Spinal cord (tissue), 10 donors: Measurements from ENCODE around the gene FOXD1. TPM values are rescaled to one million over a fixed set of nuclear protein-coding genes. Genes with fewer than 3 reads are reported as not detected.
"Not testable (repeated sequence)": the region's sequence is repeated elsewhere in the genome, so short reads cannot be mapped to it uniquely, and the experiment has no call there.

Experiments used
- DNase-seq, 6 donors: peaks; one replicate each; pipeline versions ENCODE4 v3.0.0 to v3.0.0-alpha.2; 2013 to 2015; ENCODE audit warnings: low spot score in 6 of 6, low read depth in 4 of 6
- H3K27ac ChIP-seq: one replicate; pipeline ENCODE4 v1.5.1; 2013; ENCODE audit warnings: low read depth, low read length, control low read depth
- H3K27me3 ChIP-seq: one replicate; pipeline ENCODE4 v1.6.1; 2013; ENCODE audit warnings: low read length; ENCODE audit not compliant: control insufficient read depth, insufficient read depth
- H3K36me3 ChIP-seq: one replicate; pipeline ENCODE4 v1.6.1; 2013; ENCODE audit warnings: low read length; ENCODE audit not compliant: control insufficient read depth, insufficient read depth
- H3K4me1 ChIP-seq: one replicate; pipeline ENCODE4 v1.6.1; 2013; ENCODE audit warnings: low read length; ENCODE audit not compliant: control insufficient read depth, insufficient read depth
- H3K4me3 ChIP-seq: one replicate; pipeline ENCODE4 v1.5.1; 2013; ENCODE audit warnings: low read depth, low read length, control low read depth
- H3K9me3 ChIP-seq: one replicate; pipeline ENCODE4 v1.6.1; 2013; ENCODE audit warnings: low read length; ENCODE audit not compliant: control insufficient read depth, insufficient read depth
- WGBS: methylation state at CpG from one replicate; pipeline ENCODE4 v1.1.5; 2013; ENCODE audit warnings: missing lambda C conversion rate; ENCODE audit not compliant: insufficient coverage; 5-methylcytosine and 5-hydroxymethylcytosine counted together
- polyA plus RNA-seq, 2 donors: library from polyadenylated mRNA; unstranded; fragments of 120-200 nt; gene quantifications; one replicate each; pipeline ENCODE4 v1.2.1, GENCODE V29; 2013; ENCODE audit not compliant: insufficient read length in 2 of 2
- total RNA-seq, 2 donors: library from RNA; depleted of rRNA in 1 of 2; stranded (reverse); fragments of 120-200 nt in 1 of 2; fragments of >200 nt in 1 of 2; gene quantifications; one replicate each; pipeline versions ENCODE4 v1.2.3 to v1.2.4, GENCODE V29; 2013 to 2014
- donor health status: healthy.

The FOXD1 gene
- total and polyA plus RNA-seq, 4 donors = 3.2 to 24.1 (median 6.5) TPM

DNA sequence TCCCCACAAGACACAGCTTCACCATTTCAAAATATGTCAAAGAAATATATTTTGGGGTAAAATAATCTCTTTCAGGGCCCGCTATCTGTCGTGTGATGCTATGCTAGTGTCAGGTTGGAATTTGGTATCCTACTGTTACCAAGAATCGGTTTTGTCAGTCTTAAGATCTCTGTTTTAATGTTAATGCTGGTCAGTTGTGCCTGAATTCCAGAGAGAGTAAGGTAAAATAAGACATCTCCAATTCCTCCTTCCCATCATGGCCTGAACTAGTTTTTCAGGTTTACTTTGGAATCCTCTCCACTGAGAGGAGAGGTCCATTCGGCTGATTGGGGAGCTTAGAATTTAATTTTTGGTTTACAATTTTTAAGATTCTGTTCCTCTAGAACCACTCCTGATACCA lies 39.2 kb upstream of the FOXD1 start:
- 100% methylated on average over 2 of the region's 4 CpGs for WGBS
- DNase-seq = no peak

DNA sequence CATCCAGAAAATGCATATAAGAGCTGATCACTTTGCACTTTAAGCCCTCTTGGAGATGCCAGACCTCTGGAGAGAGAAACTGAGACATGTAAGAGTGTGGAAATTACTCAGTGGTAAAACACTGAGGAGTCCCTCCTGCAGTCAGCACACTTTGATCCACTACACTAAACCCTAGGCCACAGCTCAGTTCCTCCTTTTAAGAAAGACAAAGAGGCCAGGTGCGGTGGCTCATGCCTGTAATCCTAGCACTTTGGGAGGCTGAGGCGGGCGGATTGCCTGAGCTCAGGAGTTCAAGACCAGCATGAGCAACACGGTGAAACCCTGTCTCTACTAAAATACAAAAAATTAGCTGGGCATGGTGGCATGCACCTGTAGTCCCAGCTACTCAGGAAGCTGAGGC lies 38.7 kb upstream of the FOXD1 start:
- H3K27ac ChIP-seq, H3K9me3 ChIP-seq, H3K36me3 ChIP-seq, H3K4me3 ChIP-seq, DNase-seq, H3K27me3 ChIP-seq, H3K4me1 ChIP-seq: not testable (repeated sequence)
- 48% methylated on average over 4 of the region's 4 CpGs for WGBS

More for the DNA sequence above, 39.2 kb upstream of the FOXD1 start:
- H3K27me3 ChIP-seq = no peaks in the 10 kb centered on the region
- no peaks in the 10 kb centered on the region for H3K4me1 ChIP-seq
- no peaks in the 10 kb centered on the region for H3K36me3 ChIP-seq
- H3K27ac ChIP-seq = no peak overlapping the region
- no peaks in the 10 kb centered on the region for H3K9me3 ChIP-seq
- no peak overlapping the region for H3K4me3 ChIP-seq

DNA sequence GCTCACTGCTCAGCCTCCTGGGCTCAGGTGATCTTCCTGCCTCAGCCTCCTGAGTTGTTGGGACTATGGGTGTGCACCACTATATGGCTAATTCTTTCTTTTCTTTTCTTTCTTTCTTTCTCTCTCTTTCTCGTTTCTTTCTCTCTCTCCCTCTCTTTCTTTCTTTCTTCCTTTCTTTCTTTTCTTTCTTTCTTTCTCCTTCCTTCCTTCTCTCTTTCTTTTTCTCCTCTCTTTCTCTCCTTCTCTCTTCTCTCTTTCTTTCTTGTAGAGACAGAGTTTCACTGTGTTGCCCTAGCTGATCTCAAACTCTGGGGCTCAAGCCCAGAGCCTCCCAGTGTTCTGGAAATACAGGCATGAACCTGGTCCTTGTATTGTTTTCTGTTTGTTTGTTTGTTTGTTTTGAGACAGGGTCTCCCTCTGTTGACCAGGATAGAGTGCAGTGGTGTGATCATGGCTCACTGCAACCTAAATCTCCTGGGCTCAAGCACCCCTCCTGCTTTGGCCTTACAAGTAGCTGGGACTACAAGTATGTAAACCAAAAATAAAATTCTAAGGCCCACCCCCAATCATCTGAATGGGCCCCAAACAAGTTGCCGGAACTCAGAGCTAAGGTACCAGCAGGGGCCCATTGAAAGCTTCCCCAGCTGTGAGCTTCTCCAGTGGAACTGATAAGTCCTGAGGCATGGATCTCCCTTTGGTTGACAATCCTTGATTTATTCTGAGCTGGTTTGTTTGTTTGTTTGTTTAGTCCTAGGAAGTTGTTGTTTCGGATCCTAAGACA lies 37.7 kb upstream of the FOXD1 start:
- H3K27me3 ChIP-seq = no peaks in the 10 kb centered on the region
- 43% methylated on average over 2 of the region's 3 CpGs for WGBS
- no peak for DNase-seq

DNA sequence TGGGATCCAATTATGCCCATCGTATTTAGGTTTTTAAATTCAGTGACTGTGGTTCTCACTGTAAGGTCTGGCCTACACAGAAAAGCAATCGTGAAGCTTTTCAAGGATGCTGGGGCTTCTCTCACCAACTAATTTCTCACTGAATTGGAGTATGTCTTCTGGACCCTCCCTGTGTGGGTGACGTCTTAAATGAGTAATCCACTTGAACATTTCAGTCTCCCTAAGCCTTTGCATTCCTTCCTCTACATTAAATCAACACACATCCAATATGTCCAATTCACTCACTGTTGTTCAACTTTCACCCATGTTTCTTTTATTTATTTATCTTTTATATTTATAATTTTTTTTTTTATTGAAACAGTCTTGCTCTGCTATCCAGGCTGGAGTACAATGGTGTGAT lies 37.1 kb upstream of the FOXD1 start:
- Histone ChIP-seq H3K36me3 (no peaks in the 10 kb centered on the region), H3K27me3 (no peaks in the 10 kb centered on the region)

More for the DNA sequence above, 37.7 kb upstream of the FOXD1 start:
- no peak overlapping the region for H3K27ac ChIP-seq
- H3K4me3 ChIP-seq = no peak overlapping the region
- H3K4me1 ChIP-seq = no peaks in the 10 kb centered on the region
- H3K9me3 ChIP-seq = no peaks in the 10 kb centered on the region
- no peaks in the 10 kb centered on the region for H3K36me3 ChIP-seq

DNA sequence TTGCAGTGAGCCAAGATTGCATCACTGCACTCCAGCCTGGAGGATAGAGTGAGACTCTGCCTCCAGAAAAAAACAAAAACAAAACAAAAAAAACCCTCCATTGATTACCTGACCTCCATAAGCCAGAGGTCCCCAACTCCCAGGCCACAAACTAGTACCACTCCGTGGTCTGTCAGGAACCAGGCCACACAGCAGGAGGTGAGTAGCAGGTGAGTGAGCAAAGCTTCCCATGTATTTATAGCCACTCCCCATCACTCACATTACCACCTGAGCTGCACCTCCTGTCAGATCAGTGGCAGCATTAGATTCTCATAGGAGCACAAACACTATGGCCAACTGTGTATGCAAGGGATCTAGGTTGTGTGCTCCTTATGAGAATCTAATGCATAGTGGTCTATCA lies 35.9 kb upstream of the FOXD1 start:
- WGBS = no CpG with 5 or more reads among the region's 1 CpG
- Histone ChIP-seq H3K27me3 (no peaks in the 10 kb centered on the region), H3K27ac (no peak overlapping the region), H3K4me1 (no peaks in the 10 kb centered on the region), H3K4me3 (no peak overlapping the region), H3K36me3 (no peaks in the 10 kb centered on the region), H3K9me3 (no peaks in the 10 kb centered on the region)
- no peak for DNase-seq

More for the DNA sequence above, 37.1 kb upstream of the FOXD1 start:
- Histone ChIP-seq H3K4me3 (no peak overlapping the region), H3K9me3 (no peaks in the 10 kb centered on the region), H3K27ac (no peak overlapping the region), H3K4me1 (no peaks in the 10 kb centered on the region)
- WGBS = 95% methylated on average over 2 of the region's 3 CpGs
- DNase-seq = no peak

DNA sequence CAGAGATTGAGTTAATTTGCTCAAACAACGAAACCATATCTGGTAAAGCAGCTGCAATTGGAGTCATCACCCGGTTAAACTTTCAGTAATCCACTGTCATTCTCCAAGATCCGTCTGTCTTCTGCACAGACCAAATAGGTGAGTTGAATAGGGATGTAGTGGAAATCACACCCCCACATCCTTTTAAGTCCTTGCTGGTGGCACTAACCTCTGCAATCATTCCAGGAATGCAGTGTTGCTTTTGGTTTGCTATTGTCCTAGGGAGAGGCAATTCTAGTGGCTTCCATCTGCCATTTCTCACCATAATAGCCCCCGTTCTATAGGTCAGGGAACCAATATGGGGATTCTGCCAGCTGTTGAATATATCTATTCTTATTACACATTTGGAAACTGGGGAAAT lies 35.1 kb upstream of the FOXD1 start:
- Histone ChIP-seq H3K27ac (no peak overlapping the region), H3K27me3 (no peaks in the 10 kb centered on the region), H3K4me3 (no peak overlapping the region), H3K4me1 (no peaks in the 10 kb centered on the region), H3K9me3 (no peaks in the 10 kb centered on the region), H3K36me3 (no peaks in the 10 kb centered on the region)
- no peak for DNase-seq
- no CpG with 5 or more reads among the region's 4 CpGs for WGBS

DNA sequence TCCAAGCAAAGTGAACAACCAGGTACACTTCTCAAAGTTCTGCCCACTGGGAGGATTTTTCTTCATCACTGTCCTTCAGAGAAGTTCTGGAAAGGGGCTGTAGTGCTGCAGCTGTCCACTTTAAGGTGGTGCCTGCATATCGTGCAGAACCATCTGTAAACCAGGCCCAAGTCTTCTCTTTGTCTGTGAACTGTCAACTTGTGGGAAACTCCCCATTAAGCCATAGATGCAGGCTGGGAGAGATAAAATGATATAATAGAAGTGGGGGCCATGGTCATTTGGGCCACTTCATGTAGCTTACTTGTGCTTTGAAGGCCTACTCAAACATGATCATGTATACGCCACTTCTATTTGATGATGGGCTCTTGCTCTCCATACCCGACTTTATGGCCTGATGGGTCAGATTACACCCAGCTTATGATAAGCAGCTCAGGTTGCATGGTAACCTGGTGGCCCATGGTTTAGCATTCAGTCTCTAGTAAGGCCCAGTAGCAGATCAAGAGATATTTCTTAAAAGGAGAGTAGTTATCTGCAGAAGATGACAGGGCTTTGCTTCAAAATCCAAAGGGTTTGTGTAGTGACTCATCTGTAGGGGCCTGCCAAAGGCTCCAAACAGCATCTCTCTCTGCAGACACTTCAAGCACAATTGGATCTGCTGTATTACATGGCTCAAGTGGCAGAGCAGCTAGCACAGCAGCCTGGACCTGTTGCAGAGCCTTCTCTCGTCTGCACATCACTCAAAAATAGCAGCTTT lies 34.0 kb upstream of the FOXD1 start:
- WGBS = 65% methylated on average over 4 of the region's 4 CpGs
- Histone ChIP-seq H3K4me1 (no peaks in the 10 kb centered on the region), H3K27me3 (no peaks in the 10 kb centered on the region)

DNA sequence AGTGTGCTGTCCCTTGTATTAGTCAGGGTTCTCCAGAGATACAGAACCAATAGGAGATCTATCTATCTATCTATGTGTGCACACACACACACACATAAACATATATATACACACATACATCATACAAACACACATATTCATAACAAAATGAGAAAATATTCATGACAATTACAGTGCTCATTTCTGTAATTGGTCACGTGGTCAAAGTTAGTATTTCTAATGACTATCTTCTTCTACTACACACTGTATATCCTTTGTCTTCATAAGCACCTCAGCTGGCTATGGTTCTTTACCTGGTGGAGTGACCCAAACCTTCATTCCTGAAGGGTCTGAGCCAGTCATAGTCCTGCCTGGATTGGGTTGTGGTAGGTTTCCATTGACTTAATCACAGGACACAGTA lies 31.9 kb upstream of the FOXD1 start:
- DNase-seq = no peak
- Histone ChIP-seq H3K9me3 (no peaks in the 10 kb centered on the region), H3K36me3 (no peaks in the 10 kb centered on the region), H3K4me3 (no peak overlapping the region), H3K4me1 (no peaks in the 10 kb centered on the region), H3K27ac (no peak overlapping the region), H3K27me3 (no peaks in the 10 kb centered on the region)
- WGBS = no CpG with 5 or more reads among the region's 1 CpG

More for the DNA sequence above, 34.0 kb upstream of the FOXD1 start:
- Histone ChIP-seq H3K4me3 (no peak overlapping the region), H3K27ac (no peak overlapping the region), H3K9me3 (no peaks in the 10 kb centered on the region), H3K36me3 (no peaks in the 10 kb centered on the region)
- no peak for DNase-seq

DNA sequence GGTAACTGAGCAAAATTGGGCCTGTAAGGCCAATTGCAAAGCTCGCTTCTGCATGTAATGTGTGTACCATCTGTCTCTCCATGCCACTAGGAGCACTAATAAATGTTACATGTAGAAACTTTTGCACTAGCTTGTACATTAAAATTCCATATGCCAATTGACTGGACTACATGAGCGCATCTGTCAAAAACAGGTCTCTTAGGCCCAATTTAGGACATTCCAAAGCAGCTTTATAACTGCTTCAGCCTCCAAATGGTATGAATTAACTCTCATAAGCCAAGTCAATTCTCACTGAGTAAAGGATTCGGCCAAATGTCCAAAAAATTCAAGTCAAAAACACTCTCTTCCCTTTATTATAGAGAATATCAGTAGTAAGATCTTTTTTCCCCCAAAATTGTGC lies 23.5 kb upstream of the FOXD1 start:
- 0% methylated on average over 1 of the region's 3 CpGs for WGBS
- no peaks in the 10 kb centered on the region for H3K9me3 ChIP-seq
- no peaks in the 10 kb centered on the region for H3K4me1 ChIP-seq
- no peaks in the 10 kb centered on the region for H3K36me3 ChIP-seq
- no peaks in the 10 kb centered on the region for H3K27me3 ChIP-seq
- peak in 1 of 6 donors; percentile 68 for DNase-seq
- no peak overlapping the region for H3K4me3 ChIP-seq
- H3K27ac ChIP-seq = no peak overlapping the region

DNA sequence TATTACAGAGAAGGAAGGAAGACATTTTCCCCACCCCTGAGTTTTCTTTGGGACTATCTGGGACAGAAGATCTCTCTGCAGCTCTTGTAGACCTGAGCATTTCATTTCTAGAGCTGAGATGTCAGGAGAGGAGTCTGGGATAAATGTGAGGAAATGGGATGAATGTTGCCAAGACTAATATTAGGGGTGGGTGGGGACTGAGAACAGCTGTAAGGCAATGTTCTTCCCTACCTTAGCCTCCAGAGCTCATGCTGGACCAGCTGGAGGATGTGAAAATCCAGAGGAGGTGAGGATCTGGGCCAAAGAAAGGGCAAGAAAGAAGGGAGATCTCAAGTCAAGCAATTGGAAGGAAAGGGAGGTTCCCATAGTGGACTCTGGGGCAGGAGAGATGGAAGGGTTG lies 23.1 kb upstream of the FOXD1 start:
- H3K27me3 ChIP-seq = no peaks in the 10 kb centered on the region
- no peaks in the 10 kb centered on the region for H3K36me3 ChIP-seq
- no peaks in the 10 kb centered on the region for H3K9me3 ChIP-seq
- peak in 1 of 6 donors; percentile 24 for DNase-seq
- no peak overlapping the region for H3K4me3 ChIP-seq
- H3K4me1 ChIP-seq = no peaks in the 10 kb centered on the region
- no peak overlapping the region for H3K27ac ChIP-seq
